ENCODE measurements around the gene LRCH2. TPM values are rescaled to one million over a fixed set of nuclear protein-coding genes. Genes with fewer than 3 reads are reported as not detected.
A peak's percentile ranks its signal among the peaks of the same experiment; 100 is the strongest.

LRCH2 gene
- total RNA-seq, 2 donors from 2014 or later: 0.44 to 2.7 TPM

GRCh38 chrX:115174548-115174947 is 59.3 kb downstream of the LRCH2 start:
- Histone ChIP-seq H3K9ac (ENCODE audit: low read depth in 2 of 2, low read length in 2 of 2) (no peak overlapping the region), H3K27ac (no peak overlapping the region), H3K4me3 (no peak overlapping the region), H3K27me3 (no peaks in the 10 kb centered on the region), H3K4me1 (no peaks in the 10 kb centered on the region), H3K36me3 (no peaks in the 10 kb centered on the region), H3K9me3 (no peaks in the 10 kb centered on the region)
- DNase-seq: no peak
- no peak for TF ChIP-seq CTCF (IDR thresholded peaks at IDR 0.05)
- intact Hi-C loops (cut with DNase I): no loop called here

GRCh38 chrX:115173181-115173580 is 60.7 kb downstream of the LRCH2 start:
- Histone ChIP-seq H3K9ac (ENCODE audit: low read depth in 2 of 2, low read length in 2 of 2) (no peak overlapping the region), H3K9me3 (no peaks in the 10 kb centered on the region), H3K36me3 (no peaks in the 10 kb centered on the region), H3K27ac (no peak overlapping the region), H3K27me3 (no peaks in the 10 kb centered on the region), H3K4me1 (no peaks in the 10 kb centered on the region), H3K4me3 (no peak overlapping the region)
- no peak for TF ChIP-seq CTCF (IDR thresholded peaks at IDR 0.05)
- DNase-seq: no peak
- intact Hi-C loops (cut with DNase I): no loop called here

GRCh38 chrX:115147220-115147619 is 86.7 kb downstream of the LRCH2 start:
- TF ChIP-seq CTCF (IDR thresholded peaks at IDR 0.05): peak; percentile 30
- DNase-seq: no peak

GRCh38 chrX:115142057-115142456 is 91.8 kb downstream of the LRCH2 start:
- intact Hi-C loops (cut with DNase I): no loop called here
- Histone ChIP-seq H3K9ac (ENCODE audit: low read depth in 2 of 2, low read length in 2 of 2) (no peak overlapping the region), H3K9me3 (no peaks in the 10 kb centered on the region), H3K27ac (no peak overlapping the region), H3K4me1 (no peaks in the 10 kb centered on the region), H3K27me3 (peaks cover 5% of the 10 kb centered on the region), H3K36me3 (no peaks in the 10 kb centered on the region), H3K4me3 (no peak overlapping the region)
- DNase-seq: no peak
- TF ChIP-seq CTCF (IDR thresholded peaks at IDR 0.05): no peak

More at GRCh38 chrX:115147220-115147619, 86.7 kb downstream of the LRCH2 start:
- no peak overlapping the region for H3K4me3 ChIP-seq
- no peaks in the 10 kb centered on the region for H3K4me1 ChIP-seq
- no peak overlapping the region for H3K9ac ChIP-seq (ENCODE audit: low read depth in 2 of 2, low read length in 2 of 2)
- H3K27ac ChIP-seq: no peak overlapping the region
- H3K27me3 ChIP-seq: no peaks in the 10 kb centered on the region
- H3K36me3 ChIP-seq: no peaks in the 10 kb centered on the region
- no peaks in the 10 kb centered on the region for H3K9me3 ChIP-seq
- intact Hi-C loops (cut with DNase I): loop anchor here (5.0 kb wide), 1 partner anchor 535 kb away; no protein-coding TSS in a partner anchor

- TF ChIP-seq CTCF (IDR thresholded peaks at IDR 0.05): no peak
- H3K9ac ChIP-seq (ENCODE audit: low read depth in 2 of 2, low read length in 2 of 2): no peak overlapping the region
- no peaks in the 10 kb centered on the region for H3K36me3 ChIP-seq
- no peaks in the 10 kb centered on the region for H3K4me1 ChIP-seq
- H3K4me3 ChIP-seq: no peak overlapping the region
- H3K27me3 ChIP-seq: peaks cover 5% of the 10 kb centered on the region
- no peak overlapping the region for H3K27ac ChIP-seq
- no peak for DNase-seq
- no peaks in the 10 kb centered on the region for H3K9me3 ChIP-seq
- intact Hi-C loops (cut with DNase I): no loop called here
These were observed 95.9 kb downstream of the LRCH2 start for GRCh38 chrX:115138040-115138439.
